HL-60 (cell line): Measurements from ENCODE around the gene AXIN1.

Source experiments
- DNase-seq, 2 experiments: peaks; one replicate each; pipeline ENCODE4 v3.0.0-alpha.2; 2010 to 2020; ENCODE audit warnings: low read depth in 1 of 2, low spot score in 1 of 2
- H3K27ac ChIP-seq: fragments of 250-450 bp; sonication (Bioruptor Pico); replicated peaks from 2 replicates; pipeline ENCODE4 v1.5.1; 2020; ENCODE audit warnings: mild to moderate bottlenecking, moderate library complexity
- H3K27me3 ChIP-seq: fragments of 250-450 bp; sonication (Bioruptor Pico); 2 replicates; pipeline ENCODE4 v1.5.1; 2021; ENCODE audit warnings: mild to moderate bottlenecking, moderate library complexity; ENCODE audit not compliant: insufficient read depth, poor library complexity, severe bottlenecking
- H3K4me3 ChIP-seq: replicated peaks from 2 replicates; pipeline ENCODE4 v1.5.1; 2011; ENCODE audit warnings: mild to moderate bottlenecking, control low read depth, low read length; ENCODE audit not compliant: insufficient read depth
- CTCF ChIP-seq: IDR thresholded peaks from one replicate; pipeline ENCODE4 v1.5.1; 2011; ENCODE audit warnings: low read length, control low read depth, inconsistent platforms; ENCODE audit not compliant: insufficient read depth
- GABPA ChIP-seq: IDR thresholded peaks from 2 replicates; pipeline ENCODE4 v1.6.1; 2012; ENCODE audit warnings: low read depth
- POLR2AphosphoS5 ChIP-seq: IDR thresholded peaks from 2 replicates; pipeline ENCODE4 v1.6.1; 2012; ENCODE audit warnings: low read depth
- REST ChIP-seq: IDR thresholded peaks from 2 replicates; pipeline ENCODE4 v1.6.1; 2012; ENCODE audit warnings: low read depth; ENCODE audit not compliant: insufficient replicate concordance
- SPI1 ChIP-seq: IDR thresholded peaks from 2 replicates; pipeline ENCODE4 v1.6.1; 2012; ENCODE audit warnings: low read depth, mild to moderate bottlenecking, borderline replicate concordance

Gene AXIN1

GRCh38 chr16:340370-341091, 12.0 kb downstream of the AXIN1 start:
- no peak for DNase-seq
- no peak for TF ChIP-seq REST
- TF ChIP-seq GABPA = no peak
- TF ChIP-seq POLR2AphosphoS5 = no peak
- no peak for TF ChIP-seq SPI1
- no peak for TF ChIP-seq CTCF
- H3K27me3 ChIP-seq = no peaks in the 10 kb centered on the region
- H3K27ac ChIP-seq = peak overlapping the region; percentile 94
- H3K4me3 ChIP-seq = no peak overlapping the region

GRCh38 chr16:339680-340079, 12.8 kb downstream of the AXIN1 start:
- Histone ChIP-seq H3K27ac (peak overlapping the region; percentile 94), H3K27me3 (no peaks in the 10 kb centered on the region), H3K4me3 (no peak overlapping the region)
- peak; percentile 54 to 93 for DNase-seq
- TF ChIP-seq CTCF (no peak), GABPA (no peak), POLR2AphosphoS5 (peak; percentile 85), SPI1 (peak; percentile 5; the same call in 1 of the 2 replicates), REST (no peak)

- Histone ChIP-seq H3K4me3 (no peak overlapping the region), H3K27ac (peak overlapping the region; percentile 94), H3K27me3 (no peaks in the 10 kb centered on the region)
- TF ChIP-seq POLR2AphosphoS5 = no peak
- no peak for TF ChIP-seq CTCF
- TF ChIP-seq GABPA = no peak
- TF ChIP-seq REST = no peak
- no peak for TF ChIP-seq SPI1
- DNase-seq = peak in 1 of 2 experiments; percentile 72
Measured at GRCh38 chr16:337975-338575, 14.4 kb downstream of the AXIN1 start.
